GM18499 (cell line): ENCODE data around the gene PARD3.

Experiments
- ATAC-seq: cut with Tn5 transposase; IDR thresholded peaks from one replicate; pipeline ENCODE4 v1.9.1; 2021; ENCODE audit warnings: moderate number of reproducible peaks; ENCODE audit not compliant: insufficient read depth, unreplicated experiment

The PARD3 gene

DNA sequence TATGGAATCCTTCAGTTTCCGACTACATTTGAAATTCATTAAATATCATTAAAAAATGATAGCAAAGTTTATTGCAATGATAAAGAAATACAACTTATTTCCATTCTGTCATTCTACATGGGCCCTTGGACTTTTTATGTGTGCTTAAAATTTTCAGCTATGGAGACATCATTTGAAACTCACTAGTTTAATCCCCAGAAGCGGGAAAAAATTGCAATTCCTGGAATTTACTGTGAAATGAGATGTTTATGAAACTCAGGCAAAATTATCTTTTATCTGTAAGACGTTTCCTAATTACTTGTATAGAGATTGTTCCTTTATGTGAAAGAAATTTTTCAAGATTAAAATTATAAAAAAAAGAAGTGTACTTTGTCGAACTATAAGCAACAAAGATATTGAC is 213.4 kb downstream of the PARD3 start:
- ATAC-seq = no peak

DNA sequence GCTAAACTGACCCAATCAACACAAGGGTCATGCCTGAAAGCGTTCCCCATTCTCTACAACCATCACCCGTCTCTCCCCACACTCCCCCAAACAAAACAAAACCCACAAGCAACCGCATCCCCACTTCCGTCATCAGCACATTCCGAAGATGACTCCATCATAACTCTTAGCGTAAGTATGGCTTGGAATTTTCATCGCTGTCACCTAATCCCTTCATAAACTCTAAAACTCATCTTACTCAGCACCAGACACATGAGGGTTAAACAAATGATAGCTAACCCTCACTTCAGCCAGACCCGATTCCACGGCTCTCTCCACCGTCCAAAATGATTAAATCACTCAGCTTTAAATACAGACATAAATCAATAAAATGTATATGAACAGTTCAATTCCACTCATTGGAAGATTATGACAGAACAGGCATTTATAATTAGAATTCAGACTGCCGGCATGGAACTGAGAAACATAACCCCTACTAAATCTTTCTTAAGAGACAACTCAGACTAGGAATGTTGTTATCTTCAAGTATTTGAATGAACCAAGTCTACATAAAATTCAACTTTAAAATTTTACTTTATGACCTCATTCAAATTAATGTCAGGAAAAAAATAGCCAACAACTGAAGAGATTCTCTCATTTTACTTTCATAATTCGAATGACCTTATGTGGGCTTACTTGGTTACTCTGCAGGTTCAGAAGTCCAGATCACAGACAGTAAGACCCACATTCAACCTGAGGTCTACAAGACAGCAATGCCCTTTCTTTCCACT is 215.9 kb downstream of the PARD3 start:
- ATAC-seq = no peak

DNA sequence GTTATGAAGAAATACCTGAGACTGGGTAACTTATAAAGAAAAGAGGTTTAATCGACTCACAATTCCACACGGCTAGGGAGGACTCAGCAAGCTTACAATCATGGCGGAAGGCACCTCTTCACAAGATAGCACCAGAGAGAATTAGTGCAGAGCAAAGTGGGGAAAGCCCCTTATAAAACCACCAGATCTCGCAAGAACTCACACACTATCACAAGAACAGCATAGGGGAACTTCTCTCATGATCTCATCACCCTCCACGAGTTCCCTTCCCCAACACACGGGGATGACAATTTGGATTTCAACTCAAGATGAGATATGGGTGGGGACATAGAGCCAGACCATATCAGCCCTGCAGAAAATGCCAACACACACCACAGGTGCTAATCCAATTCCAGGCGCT is 218.7 kb downstream of the PARD3 start:
- no peak for ATAC-seq

DNA sequence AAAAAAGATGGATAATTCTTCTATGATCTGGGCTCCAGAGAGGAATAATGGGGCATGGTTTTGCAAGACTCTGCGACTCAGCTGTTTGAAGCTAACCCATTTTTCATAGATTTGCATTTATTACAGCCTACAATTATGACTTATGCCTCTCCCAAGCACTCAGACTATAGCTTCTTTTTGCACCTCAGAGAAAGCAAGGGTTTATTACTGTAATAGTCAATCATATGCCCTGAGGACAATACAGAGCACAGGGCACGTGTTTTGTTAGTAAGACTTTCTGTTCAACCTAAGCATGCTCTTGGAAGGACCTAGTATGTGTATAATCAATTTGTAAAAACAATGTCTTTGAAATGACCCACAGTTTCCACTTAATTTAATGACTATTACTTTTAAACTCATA is 221.2 kb downstream of the PARD3 start:
- ATAC-seq = no peak

DNA sequence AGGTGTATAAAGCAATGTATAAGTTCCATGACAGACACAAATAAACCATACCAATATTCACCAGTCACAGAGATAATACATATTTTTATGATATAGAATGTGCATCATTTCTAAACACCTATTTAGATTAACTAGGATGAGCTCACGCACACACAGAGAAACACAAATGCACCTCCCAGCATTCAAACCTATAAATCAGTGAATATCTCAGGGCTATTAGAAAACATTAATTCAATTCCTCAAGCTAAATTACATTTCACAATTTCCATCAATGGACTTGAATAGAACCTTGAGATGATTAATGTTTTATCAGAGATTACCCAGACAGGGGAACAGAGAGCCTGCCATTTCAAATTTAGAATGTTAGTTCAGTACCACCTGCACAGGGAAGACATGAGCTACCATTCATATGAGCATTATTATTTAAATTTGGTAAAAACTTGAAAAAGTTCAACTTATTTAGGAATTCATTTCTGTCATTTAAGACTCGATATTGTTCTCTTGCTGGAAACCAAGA is 221.7 kb downstream of the PARD3 start:
- no peak for ATAC-seq

DNA sequence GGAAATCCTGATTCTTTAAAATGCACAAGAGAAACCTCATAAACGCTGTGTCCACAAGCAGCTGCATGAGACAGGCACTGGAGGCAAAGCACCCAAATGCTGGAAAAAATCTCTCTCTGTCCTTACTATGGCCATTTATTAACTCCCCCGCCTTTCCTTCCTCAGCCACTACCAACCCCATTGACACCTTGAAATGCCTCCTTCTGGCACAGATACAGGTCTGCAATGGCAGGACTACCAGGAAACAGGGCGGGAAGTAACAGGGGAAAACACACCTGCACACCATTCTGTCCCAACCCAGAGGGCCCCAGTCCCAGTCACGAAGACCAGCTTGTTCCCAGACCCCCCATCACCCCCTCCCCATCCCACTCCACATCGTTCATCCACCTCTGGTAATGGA is 224.3 kb downstream of the PARD3 start:
- no peak for ATAC-seq

DNA sequence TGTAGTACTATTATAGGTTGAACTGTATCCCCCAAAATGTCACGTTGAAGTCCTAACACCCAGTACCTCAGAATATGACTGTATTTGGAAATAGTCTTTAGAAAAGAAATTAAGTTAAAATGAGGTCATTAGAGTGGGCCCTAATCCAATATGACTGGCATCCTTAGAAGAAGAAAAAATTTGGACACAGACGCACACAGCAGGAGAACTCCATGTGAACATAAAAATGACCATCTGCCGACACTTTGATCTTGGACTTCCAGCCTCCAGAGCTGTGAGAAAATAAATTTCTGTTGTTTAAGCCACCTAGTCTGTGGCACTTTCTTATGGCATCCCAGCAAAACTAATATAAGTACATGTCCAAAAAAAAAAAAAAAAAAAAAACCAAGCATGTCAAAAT is 225.8 kb downstream of the PARD3 start:
- no peak for ATAC-seq

DNA sequence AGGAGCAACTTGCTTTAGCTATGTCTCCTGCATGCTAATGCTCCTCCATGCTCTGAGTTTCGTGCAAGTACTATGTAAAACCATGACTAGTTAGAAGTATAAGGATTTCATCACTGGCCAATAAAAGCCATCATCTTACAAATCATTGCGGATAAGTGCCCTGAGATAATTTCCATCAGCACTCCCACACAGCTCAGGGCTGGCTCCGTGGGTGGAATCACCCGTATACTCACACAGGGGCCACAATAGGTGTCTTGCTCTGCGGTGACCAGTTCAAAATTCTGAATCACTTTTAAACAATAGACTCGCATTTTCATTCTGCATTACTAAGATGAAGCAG is 227.4 kb downstream of the PARD3 start:
- ATAC-seq = no peak

DNA sequence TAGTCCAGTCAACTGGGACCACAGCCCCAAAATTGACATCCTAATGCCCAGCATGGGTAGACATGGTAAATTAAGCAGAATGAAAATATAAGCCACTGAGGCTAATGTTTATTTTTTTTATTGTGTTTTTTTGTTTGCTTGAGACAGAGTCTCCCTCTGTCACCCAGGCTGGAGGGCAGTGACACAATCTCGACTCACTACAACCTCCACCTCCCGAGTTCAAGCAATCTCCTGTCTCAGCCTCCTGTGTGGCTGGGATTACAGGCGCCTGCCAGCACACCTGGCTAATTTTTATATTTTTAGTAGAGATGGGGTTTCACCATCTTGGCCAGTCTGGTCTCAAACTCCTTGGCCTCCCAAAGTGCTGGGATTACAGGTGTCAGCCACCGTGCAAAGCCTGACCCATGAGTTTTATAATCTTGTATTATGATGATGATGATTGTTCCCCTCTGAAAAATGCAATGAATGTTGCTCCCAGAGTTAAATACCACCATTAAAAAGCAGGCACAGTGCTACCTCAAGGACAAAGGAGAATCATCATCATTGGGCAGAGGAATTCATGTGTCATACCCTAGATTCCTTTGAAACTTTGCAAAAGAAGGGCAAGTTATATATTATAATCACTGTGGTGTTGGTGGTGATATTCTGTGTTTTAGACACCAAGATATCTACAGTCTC is 228.0 kb downstream of the PARD3 start:
- no peak for ATAC-seq

DNA sequence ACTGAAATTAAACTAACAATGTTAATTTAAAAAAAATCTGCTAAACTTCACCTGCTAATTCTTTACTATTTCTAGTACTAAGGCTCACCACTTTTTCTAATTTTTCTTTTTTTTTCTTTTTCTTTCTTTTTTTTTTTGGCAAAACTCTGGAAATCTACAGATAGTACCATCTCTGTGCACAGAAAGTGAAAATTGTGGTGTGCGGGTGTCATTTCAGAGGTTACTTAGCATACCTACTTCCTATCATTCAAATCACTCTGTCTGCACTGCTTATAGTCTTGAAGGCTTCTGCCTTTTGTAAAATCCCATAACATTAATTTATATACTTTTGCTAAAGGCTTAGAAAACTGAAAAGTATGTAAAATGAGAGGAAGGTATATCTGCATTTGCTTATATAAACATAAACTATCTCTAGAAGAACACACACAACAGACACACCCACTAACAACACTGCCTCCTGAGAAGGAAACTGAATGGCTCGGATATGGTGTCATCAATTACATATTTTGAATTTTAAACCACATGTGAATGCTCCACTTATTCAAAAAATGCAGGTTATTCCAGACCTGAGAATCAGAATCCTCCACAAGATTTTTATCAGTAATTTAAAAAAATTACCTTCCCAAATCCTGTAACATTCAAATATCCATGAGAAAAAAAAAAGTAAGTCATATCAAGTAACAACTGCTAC is 229.5 kb downstream of the PARD3 start:
- no peak for ATAC-seq

DNA sequence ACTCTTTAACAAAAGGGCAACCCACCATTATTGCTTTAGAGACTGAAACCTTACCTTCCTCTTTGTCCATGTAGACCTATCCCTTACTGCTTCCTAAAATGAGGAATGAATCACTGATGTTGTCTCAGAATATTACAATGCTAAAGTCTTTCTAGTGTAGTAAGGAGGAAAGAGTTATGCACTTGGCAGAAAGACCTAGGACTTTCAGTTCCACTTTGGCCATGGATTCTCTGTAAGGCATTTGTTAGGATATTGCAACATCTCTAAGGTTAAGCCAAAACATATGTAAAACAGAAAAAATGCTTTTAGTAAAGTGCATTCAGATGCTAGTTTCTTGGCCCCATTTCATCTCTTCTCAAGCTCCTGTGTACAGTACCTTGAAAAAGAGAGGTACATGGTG is 230.9 kb downstream of the PARD3 start:
- no peak for ATAC-seq

DNA sequence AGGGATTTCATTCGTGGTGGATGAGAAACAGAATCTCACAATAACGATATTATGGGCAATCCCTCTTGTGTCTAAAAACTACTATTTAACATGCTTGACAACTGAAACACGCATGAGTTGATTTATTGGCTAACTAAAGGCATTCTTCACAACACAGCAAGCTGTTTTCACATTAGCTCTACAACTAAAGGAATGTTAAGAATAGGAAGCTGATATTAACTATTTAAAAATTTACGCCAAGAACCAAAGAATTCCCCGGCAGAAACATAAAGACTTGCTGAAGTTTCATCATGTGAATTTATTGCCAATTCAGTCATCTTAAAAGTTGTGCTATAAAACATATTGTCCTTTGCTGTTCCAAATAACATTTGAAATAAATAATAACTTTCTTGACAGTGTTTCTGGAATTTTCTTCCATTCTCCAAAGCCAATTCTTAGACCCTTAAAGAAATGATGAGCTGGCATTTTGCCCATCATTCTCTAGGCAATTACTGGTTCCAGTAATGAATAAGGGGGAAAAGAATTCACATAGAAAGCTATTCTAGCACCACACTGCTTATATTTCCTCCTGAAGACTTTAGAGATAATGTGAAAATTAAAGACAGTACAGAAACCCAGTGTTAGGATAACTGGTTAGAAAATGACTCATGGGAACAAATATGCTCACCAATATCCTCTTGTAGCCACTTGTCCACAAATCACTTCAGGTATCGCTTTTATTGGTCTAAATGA is 233.1 kb downstream of the PARD3 start:
- no peak for ATAC-seq

DNA sequence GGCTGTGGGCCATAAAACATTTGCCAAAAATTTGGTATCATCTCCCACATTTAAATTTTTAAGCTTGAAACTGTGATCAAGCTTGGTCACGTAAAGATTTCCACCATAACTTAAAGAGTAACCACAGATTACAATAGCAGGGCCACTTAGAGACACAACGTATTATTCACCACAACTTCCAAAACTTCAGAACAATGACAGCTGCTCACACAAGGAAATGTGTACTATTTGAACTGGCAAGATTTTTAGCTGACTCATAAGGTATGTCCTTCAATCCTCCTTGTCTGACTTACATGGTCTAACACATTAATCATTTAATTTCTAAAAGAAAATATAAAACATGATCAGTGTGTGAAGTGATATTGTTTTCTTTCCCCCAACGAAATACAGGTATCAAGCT is 234.5 kb downstream of the PARD3 start:
- ATAC-seq = no peak

DNA sequence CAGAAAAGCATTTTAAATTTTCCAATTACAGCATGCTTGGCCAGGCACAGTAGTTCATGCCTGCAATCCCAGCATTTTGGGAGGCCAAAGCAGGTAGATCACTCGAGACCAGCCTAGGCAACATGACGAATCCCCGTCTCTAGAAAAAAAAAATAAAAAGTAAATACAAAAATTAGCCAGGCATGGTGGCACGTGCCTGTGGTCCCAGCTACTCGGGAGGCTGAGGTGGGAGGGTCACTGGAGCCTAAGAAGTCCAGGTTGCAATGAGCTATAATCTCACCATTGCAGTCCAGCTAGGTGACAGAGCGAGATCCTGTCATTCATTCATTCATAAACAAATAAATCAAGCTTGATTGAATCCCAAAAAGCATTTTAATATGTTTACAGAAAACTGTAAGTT is 234.9 kb downstream of the PARD3 start:
- no peak for ATAC-seq

DNA sequence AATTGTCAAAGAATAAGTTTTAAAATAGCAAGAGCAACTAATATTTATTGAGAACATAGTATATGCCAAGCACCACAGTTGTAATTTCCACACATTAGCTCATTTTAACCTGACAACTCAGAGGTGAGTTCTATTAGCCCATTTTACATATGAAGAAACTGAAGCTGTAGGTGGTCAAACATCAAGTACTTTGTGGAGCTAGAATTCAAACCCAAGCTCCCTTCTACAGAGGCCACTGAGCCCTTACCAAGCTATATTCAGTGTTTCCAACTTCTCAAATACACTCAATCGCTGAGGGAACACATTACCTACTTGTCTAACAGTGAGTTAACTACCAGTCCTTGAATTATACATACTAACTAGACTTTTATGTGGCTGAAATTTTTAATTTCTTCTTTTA is 236.6 kb downstream of the PARD3 start:
- ATAC-seq = no peak

DNA sequence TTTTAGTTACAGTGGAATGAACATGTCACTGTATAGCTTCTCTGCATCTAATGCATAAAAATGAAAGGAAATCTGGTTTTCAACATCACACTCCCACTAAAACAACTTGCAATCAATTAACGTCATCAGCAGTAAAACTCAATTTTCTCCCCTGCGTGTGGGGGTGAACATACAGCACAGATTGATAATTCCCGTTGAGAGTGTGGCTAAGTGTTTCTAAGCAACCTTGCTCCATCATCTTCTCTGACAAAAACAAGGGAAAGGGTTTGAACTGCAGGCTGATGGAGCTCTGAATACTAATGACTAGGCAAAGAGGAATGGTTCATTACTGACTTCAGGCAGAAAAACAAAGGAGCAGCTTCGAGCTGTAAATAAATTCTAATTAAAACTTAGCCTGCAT is 238.3 kb downstream of the PARD3 start:
- no peak for ATAC-seq

DNA sequence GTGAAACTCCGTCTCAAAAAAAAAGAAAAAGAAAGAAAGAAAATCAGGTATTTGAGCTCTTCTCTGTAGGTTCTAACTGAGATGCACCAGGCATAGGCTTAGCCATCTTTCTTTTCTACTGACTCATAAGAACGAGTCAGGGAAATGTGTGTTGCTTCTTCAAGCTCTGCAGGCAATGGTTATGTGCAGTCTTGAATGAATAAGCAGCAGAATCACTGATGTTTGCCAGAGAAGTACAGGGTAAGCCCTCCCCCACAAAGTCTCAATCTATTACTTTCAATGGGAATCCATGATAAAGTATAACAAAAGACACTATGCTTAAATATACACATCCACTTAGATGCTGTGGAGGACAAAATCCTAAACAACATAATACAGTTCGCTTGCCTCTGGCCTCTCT is 239.2 kb downstream of the PARD3 start:
- no peak for ATAC-seq

DNA sequence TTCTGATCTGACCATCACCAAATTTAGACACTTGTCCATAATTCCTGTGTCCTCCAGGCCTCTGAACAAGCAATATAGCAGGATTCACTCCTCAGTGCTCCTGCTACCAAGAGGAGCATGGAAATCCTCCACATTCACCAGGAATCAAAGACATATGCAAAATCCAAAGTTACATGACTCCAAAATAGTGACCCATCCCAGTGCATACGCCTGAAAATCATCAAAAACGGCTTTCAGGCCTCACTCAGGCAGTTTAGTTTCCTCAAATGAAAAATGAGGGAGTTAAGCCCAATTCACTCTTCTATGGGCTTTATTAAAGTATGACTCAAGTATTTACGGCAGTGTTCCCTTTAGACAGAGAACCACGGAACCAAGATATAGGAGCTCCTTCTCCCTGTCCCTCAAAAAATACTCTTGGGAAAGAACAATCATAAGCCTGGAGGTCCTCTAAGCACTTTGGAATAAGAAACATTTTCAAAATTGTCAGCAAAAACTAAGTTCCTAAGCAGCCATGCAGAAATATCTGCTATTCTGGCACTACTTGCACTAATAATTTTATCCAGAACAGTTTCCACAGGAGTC is 240.7 kb downstream of the PARD3 start:
- ATAC-seq = no peak

DNA sequence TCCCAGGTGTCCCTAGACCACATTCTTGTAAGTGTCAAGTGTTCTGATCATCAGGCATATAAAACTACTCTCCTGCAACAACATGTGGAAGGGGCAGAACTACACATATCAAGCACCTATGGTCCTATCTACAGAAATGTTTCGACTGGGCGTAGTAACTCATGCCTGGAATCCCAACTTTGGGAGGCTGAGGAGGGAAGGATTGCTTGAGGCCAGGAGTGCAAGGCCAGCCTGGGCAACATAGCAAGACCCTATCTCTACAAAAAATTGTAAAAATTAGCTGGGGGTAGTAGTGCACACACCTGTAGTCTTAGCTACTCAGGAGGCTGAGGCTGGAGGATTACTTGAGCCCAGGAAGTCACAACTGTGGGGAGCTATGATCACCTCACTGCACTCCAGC is 244.2 kb downstream of the PARD3 start:
- ATAC-seq = no peak

DNA sequence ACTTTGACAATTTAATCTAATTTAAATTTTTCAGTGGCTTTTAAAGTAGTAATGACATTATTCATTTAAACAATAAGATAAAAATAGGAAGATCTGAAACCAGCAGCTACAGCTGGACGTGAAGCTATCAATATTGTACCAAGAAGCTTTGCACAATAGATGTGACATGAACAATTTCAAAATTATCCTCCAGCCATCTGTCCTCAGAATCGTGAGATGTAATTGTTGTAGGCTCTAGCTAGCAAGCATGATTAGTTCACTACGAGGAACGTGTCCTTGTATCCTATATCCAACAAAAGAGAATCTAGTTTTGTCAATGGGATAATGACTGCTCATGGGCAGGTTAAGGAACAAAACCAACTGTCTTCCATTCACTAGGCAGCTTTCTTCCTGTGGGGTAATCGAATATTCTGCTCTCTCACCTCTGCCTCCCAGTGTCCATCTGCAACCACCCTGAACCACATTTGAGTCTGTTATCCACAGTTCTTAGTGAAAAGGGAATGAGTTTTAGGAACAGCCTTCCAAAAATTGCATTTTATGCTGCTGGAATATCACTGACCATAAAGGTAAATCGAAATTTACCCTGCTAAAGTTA is 247.3 kb downstream of the PARD3 start:
- ATAC-seq = no peak
